NCI-H510A (cell line): ENCODE results near the gene MICAL3.

Source experiments
- DNase-seq: peaks from one replicate; lab custom pipeline; 2025; lab: John Stamatoyannopoulos, UW

Gene MICAL3

GRCh38 chr22:17971711-17972110 lies 52.6 kb downstream of the MICAL3 start:
- no peak for DNase-seq

GRCh38 chr22:17970201-17970708 lies 54.1 kb downstream of the MICAL3 start:
- DNase-seq: no peak

GRCh38 chr22:17969701-17970113 lies 54.7 kb downstream of the MICAL3 start:
- no peak for DNase-seq

GRCh38 chr22:17968126-17968525 lies 56.2 kb downstream of the MICAL3 start:
- DNase-seq: peak; percentile 87

GRCh38 chr22:17966403-17966717 lies 58.0 kb downstream of the MICAL3 start:
- no peak for DNase-seq

- no peak for DNase-seq
These were observed 58.6 kb downstream of the MICAL3 start for GRCh38 chr22:17965538-17966402.

GRCh38 chr22:17964643-17965042 lies 59.7 kb downstream of the MICAL3 start:
- DNase-seq: no peak

DNA sequence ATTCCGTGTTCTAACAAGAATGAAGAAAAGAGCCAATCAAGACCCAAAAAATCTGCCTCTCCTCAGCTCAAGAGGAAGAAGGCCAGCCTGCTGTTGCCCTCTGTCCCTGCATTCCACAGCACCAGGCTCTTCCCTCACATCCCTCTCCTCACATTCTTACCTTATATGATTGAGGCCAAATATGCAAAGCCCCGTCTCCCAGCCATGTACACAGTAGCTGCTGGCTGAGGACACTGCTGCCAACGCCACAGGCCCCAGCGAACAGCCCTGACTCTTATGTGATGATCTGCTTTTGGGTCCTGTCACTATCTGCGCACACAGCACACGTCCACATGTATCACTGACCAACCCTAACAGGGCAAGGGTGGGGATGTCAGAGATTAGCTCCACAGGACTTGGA lies 60.2 kb downstream of the MICAL3 start:
- DNase-seq: no peak

DNA sequence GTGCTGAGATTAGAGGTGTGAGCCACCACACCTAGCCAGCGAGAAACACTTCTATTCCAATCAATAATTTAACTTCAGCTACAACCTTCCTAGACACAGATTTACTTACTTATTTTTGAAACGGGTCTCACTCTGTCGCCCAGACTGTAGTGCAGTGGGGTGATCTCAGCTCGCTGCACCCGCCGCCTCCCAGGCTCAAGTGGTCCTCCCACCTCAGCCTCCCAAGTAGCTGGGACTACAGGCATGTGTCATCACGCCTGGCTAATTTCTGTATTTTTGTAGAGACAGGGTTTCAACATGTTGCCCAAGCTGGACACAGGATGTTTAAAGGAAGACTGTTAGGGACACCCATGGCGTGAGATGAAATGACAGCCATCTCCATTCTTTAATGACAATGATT lies 61.3 kb downstream of the MICAL3 start:
- no peak for DNase-seq

DNA sequence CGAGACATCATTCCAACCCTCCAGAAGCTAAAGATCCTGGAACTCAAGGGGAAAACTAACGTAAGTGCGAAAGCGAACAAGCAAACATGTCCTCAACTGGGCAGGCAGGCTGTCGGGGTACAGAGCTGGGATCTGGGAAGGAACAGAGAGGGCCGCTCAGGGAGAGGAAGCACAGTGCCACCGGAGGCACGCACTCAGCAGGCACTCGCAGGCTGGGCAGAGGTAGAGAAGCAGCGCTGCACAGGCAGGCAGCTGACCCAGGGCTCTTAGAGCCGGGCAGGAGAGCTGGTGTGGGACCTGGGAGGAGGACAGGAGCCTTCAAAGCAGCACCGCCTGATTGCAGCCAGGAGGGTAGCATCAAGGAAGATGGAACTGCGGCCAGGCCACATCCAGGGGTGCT lies 62.2 kb downstream of the MICAL3 start:
- no peak for DNase-seq

- DNase-seq: no peak
These were observed 63.0 kb downstream of the MICAL3 start for GRCh38 chr22:17961446-17961729.

- no peak for DNase-seq
These were observed 63.5 kb downstream of the MICAL3 start for GRCh38 chr22:17960695-17961445.

GRCh38 chr22:17960011-17960410 lies 64.3 kb downstream of the MICAL3 start:
- no peak for DNase-seq

DNA sequence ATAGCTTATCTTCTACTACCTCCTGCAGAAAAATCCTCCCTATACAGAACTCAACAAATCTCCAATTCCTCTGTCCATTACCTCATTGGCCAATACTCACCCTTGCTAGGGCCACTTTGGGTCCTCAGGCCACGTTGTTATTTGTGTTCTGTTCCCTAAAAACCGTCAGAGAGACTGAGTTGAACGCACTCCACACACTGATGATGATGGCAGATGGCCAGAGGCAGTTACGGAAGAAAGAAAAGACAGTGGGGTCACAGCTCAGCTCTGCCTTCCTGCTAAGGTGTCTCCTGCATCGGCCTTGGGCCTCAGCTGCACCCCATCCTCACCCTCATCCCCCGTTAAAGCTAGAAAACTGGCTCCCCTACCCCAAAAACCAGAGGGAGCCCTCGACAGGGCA lies 66.2 kb downstream of the MICAL3 start:
- no peak for DNase-seq

- DNase-seq: no peak
These were observed 66.7 kb downstream of the MICAL3 start for GRCh38 chr22:17957693-17958092.

- DNase-seq: no peak
These were observed 67.2 kb downstream of the MICAL3 start for GRCh38 chr22:17957204-17957603.

- no peak for DNase-seq
These were observed 67.7 kb downstream of the MICAL3 start for GRCh38 chr22:17956630-17957029.

DNA sequence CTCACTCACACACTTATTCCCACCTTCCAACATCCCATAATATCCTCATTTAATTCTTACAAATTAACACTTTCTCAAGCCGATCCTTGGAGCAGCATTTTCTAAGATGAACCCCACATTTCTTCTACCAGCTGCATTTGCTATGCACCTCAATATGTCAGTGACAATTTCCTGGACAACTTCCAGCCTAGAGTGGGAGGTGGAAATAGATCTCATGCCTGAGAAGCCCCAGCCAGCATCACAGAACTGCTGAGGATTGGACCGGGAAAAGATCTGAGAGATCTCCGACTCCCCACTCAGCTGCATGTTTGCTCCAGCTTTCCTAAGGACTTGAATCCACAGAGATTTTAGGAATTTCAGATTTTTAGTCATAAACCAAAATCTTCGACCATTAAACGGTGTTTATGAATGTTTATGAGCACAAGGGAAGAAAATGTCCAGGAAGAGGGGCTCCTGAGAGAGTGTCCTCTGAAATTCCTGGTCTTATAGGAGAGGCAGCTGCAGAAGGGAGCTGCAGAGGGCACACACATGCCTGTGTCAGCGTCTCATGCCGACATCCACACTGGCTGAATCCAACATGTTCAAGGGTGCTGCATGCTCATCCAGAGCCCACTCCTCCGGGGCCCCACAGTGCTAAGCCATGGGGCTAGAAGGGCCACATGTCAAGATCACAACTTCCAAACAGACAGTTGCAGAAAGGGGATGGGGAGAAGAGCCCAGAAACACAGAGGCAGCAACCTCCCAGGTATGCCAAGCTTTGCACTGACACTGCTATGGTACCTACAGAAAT lies 68.6 kb downstream of the MICAL3 start:
- no peak for DNase-seq

DNA sequence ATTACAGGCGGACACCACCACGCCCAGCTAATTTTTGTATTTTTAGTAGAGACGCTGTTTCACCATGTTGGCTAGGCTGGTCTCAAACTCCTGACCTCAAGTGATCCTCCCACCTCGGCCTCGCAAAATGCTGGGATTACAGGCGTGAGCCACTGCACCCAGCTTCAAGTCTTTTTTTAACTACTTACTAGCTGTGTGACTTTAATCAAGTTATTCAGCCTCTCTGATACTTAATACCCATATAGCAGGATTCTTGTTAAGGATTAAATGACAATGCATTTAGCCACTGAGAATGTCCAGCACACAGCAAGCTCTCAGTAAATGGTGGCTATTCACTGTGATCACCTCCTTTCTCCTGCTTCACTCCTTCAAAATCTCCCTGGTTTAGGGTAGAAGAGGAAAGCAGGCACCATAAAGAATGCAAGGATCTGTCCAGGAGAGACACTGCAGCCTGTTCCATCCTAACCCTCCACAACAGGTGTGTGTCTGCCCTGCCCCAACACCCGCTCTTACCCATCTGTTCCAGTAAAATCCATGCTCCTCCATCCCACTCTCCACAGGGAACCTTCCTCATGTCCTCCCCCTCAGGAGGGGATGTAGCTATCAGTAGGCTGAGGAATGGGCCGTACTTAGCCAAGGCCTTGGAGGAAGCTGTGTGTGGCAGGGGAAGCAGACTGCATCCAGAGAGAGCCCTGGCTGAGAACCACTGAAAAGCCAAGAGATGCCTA lies 69.3 kb downstream of the MICAL3 start:
- no peak for DNase-seq

DNA sequence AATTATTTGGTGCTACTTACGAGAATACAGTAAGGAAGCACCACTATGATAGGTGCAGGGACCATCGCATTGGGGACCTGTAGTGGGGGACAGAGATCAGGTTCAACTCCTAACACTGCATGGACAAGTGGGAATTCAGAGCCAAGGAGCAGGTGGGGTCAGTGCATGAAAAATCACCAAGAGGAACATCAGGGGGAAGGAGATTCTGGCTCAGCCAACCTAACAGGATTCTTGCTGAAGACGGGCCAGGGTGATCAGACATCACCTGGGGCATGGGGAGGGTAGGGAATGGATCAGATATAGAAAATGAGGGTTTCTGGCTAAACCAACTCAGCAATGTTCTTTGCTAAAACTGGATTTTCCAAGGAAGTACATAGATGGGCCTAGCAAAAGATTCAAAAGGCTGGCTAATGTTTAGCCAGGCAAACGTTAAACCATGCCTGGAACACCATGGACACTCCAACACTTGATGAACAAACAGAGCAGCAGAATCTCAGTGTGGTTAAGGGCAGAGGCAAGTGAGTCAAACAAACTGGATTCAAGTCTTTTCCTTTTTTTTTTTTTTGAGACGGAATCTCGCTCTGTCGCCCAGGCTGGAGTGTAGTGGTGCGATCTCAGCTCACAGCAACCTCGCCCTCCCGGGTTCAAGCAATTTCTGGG lies 70.0 kb downstream of the MICAL3 start:
- no peak for DNase-seq

DNA sequence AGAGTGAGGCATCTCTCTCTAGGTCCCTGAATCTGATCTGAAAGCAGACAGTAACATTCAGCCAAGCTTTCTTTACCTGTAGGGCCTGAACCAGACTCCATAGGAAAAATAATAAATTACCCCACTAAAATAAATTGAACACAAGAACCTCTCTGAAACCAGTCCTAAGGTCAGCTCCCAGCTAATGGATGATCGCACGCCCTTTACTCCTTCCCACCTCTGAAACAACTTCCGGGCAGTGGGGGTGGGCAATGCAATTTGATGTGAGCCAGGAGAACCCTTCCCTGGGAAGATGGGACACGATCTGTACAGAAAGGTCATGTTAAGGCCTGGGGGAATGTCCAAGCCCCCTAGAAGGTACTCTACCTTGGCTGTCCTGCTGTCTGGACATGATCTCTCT lies 71.2 kb downstream of the MICAL3 start:
- no peak for DNase-seq
